Osteocyte (in vitro differentiated cells): ENCODE results near the gene SAP30L. TPM values are rescaled to one million over a fixed set of nuclear protein-coding genes. Genes with fewer than 3 reads are reported as not detected.

ENCODE experiments used
- DNase-seq: peaks from one replicate; pipeline ENCODE4 v3.0.0; 2021; ENCODE audit warnings: mixed read lengths; ENCODE audit not compliant: unreplicated experiment; ENCODE audit errors: extremely low spot score
- H3K27ac Mint-ChIP-seq: one replicate; pipeline ENCODE4 v1.8.0; 2021; ENCODE audit warnings: mild to moderate bottlenecking, mixed read lengths; ENCODE audit not compliant: unreplicated experiment
- H3K27me3 Mint-ChIP-seq: one replicate; pipeline ENCODE4 v1.8.0; 2021; ENCODE audit warnings: mixed read lengths; ENCODE audit not compliant: unreplicated experiment
- H3K36me3 Mint-ChIP-seq: one replicate; pipeline ENCODE4 v1.8.0; 2021; ENCODE audit warnings: mixed read lengths; ENCODE audit not compliant: unreplicated experiment
- H3K4me1 Mint-ChIP-seq: one replicate; pipeline ENCODE4 v1.8.0; 2021; ENCODE audit warnings: mixed read lengths; ENCODE audit not compliant: unreplicated experiment
- H3K4me3 Mint-ChIP-seq: one replicate; pipeline ENCODE4 v1.8.0; 2021; ENCODE audit warnings: mild to moderate bottlenecking, moderate library complexity, mixed read lengths; ENCODE audit not compliant: unreplicated experiment
- H3K9me3 Mint-ChIP-seq: one replicate; pipeline ENCODE4 v1.8.0; 2021; ENCODE audit warnings: mixed read lengths; ENCODE audit not compliant: unreplicated experiment
- CTCF ChIP-seq: fragments of 200-600 bp; sonication (generic); IDR thresholded peaks from 2 replicates; pipeline ENCODE4 v1.5.0; 2021; ENCODE audit warnings: antibody characterized with exemption, mild to moderate bottlenecking, moderate library complexity
- total RNA-seq: library from RNA; stranded (reverse); gene quantifications from 2 replicates; pipeline ENCODE4 v1.2.1, GENCODE V29; 2021

Gene SAP30L
- total RNA-seq, 1 donor from 2014 or later, result 45.9 TPM

- H3K36me3 Mint-ChIP-seq, result no peaks in the 10 kb centered on the region
- TF ChIP-seq CTCF, result no peak
- H3K4me1 Mint-ChIP-seq, result no peaks in the 10 kb centered on the region
- peaks cover 70% of the 10 kb centered on the region for H3K27me3 Mint-ChIP-seq
- DNase-seq, result no peak
- H3K9me3 Mint-ChIP-seq, result no peaks in the 10 kb centered on the region
- no peak overlapping the region for H3K27ac Mint-ChIP-seq
- no peak overlapping the region for H3K4me3 Mint-ChIP-seq
These were observed 48.2 kb downstream of the SAP30L start for GRCh38 chr5:154494036-154494435.

- Mint-ChIP-seq H3K36me3 (no peaks in the 10 kb centered on the region), H3K27me3 (peaks cover 71% of the 10 kb centered on the region), H3K27ac (no peak overlapping the region), H3K9me3 (no peaks in the 10 kb centered on the region), H3K4me3 (no peak overlapping the region), H3K4me1 (no peaks in the 10 kb centered on the region)
- no peak for DNase-seq
- TF ChIP-seq CTCF, result no peak
These were observed 52.8 kb downstream of the SAP30L start for GRCh38 chr5:154498591-154498990.

GRCh38 chr5:154498994-154499393 lies 53.2 kb downstream of the SAP30L start:
- DNase-seq, result no peak
- peaks cover 69% of the 10 kb centered on the region for H3K27me3 Mint-ChIP-seq
- no peak overlapping the region for H3K4me3 Mint-ChIP-seq
- H3K27ac Mint-ChIP-seq, result no peak overlapping the region
- H3K36me3 Mint-ChIP-seq, result no peaks in the 10 kb centered on the region
- H3K4me1 Mint-ChIP-seq, result no peaks in the 10 kb centered on the region
- no peaks in the 10 kb centered on the region for H3K9me3 Mint-ChIP-seq
- no peak for TF ChIP-seq CTCF

GRCh38 chr5:154501566-154501965 lies 55.8 kb downstream of the SAP30L start:
- Mint-ChIP-seq H3K4me1 (no peaks in the 10 kb centered on the region), H3K9me3 (no peaks in the 10 kb centered on the region), H3K4me3 (no peak overlapping the region), H3K27me3 (peaks cover 54% of the 10 kb centered on the region), H3K27ac (no peak overlapping the region), H3K36me3 (no peaks in the 10 kb centered on the region)
- TF ChIP-seq CTCF, result no peak
- no peak for DNase-seq

- Mint-ChIP-seq H3K36me3 (no peaks in the 10 kb centered on the region), H3K27me3 (peaks cover 56% of the 10 kb centered on the region), H3K27ac (no peak overlapping the region), H3K9me3 (no peaks in the 10 kb centered on the region), H3K4me3 (no peak overlapping the region), H3K4me1 (no peaks in the 10 kb centered on the region)
- no peak for DNase-seq
- TF ChIP-seq CTCF, result no peak
These were observed 56.4 kb downstream of the SAP30L start for GRCh38 chr5:154502180-154502579.
